Osteoblast (primary cell): ENCODE data around the gene SAA2. TPM values are rescaled to one million over a fixed set of nuclear protein-coding genes. Genes with fewer than 3 reads are reported as not detected.
"Not testable (repeated sequence)": the region's sequence is repeated elsewhere in the genome, so short reads cannot be mapped to it uniquely, and the experiment has no call there.

Source experiments
- DNase-seq: peaks from one replicate; pipeline ENCODE4 v3.0.0; 2011; ENCODE audit warnings: low spot score, mixed read lengths; ENCODE audit not compliant: insufficient read length; ENCODE audit errors: missing footprints
- H2AFZ ChIP-seq: 2 replicates; pipeline ENCODE4 v1.6.0; 2011; ENCODE audit warnings: mild to moderate bottlenecking, low read length
- H3K27ac ChIP-seq: 2 replicates; pipeline ENCODE4 v1.5.1; 2011; ENCODE audit warnings: mild to moderate bottlenecking, low read depth, low read length, moderate library complexity
- H3K27me3 ChIP-seq: 2 replicates; pipeline ENCODE4 v1.6.0; 2012; ENCODE audit warnings: mild to moderate bottlenecking, control low read depth, inconsistent platforms, low read length, moderate library complexity; ENCODE audit not compliant: insufficient read depth
- H3K36me3 ChIP-seq: 2 replicates; pipeline ENCODE4 v1.5.1; 2011; ENCODE audit warnings: mild to moderate bottlenecking, low read length, control low read depth, moderate library complexity; ENCODE audit not compliant: insufficient read depth
- H3K4me1 ChIP-seq: 2 replicates; pipeline ENCODE4 v1.5.1; 2011; ENCODE audit warnings: mild to moderate bottlenecking, low read length, control low read depth, moderate library complexity; ENCODE audit not compliant: insufficient read depth
- H3K4me2 ChIP-seq: 2 replicates; pipeline ENCODE4 v1.6.0; 2011; ENCODE audit warnings: mild to moderate bottlenecking, low read length; ENCODE audit not compliant: insufficient read depth
- H3K4me3 ChIP-seq: fragments of 200-600 bp; sonication (generic); 3 replicates; pipeline ENCODE4 v1.5.1; 2012; ENCODE audit warnings: mild to moderate bottlenecking, low read length, inconsistent platforms; ENCODE audit not compliant: insufficient read depth
- H3K79me2 ChIP-seq: 2 replicates; pipeline ENCODE4 v1.6.0; 2012; ENCODE audit warnings: mild to moderate bottlenecking, low read length, control low read depth, inconsistent platforms; ENCODE audit not compliant: insufficient read depth
- H3K9me3 ChIP-seq: 2 replicates; pipeline ENCODE4 v1.5.1; 2011; ENCODE audit warnings: low read depth, low read length, control low read depth
- H4K20me1 ChIP-seq: 2 replicates; pipeline ENCODE4 v1.6.0; 2012; ENCODE audit warnings: mild to moderate bottlenecking, low read length, control low read depth; ENCODE audit not compliant: insufficient read depth
- CTCF ChIP-seq: IDR thresholded peaks from 2 replicates; pipeline ENCODE4 v1.5.1; 2011; ENCODE audit warnings: mild to moderate bottlenecking, low read depth, low read length, moderate library complexity; ENCODE audit errors: extremely low read depth
- total RNA-seq: library from RNA; depleted of rRNA; stranded (reverse); fragments of >200 nt; gene quantifications from 2 replicates; pipeline ENCODE4 v1.2.3, GENCODE V29; 2012

Gene SAA2
- total RNA-seq, 1 donor = under 0.01 TPM

- Histone ChIP-seq H3K9me3 (no peaks in the 10 kb centered on the region), H3K4me1 (no peaks in the 10 kb centered on the region), H3K79me2 (no peaks in the 10 kb centered on the region), H3K4me2 (no peak overlapping the region), H2AFZ (no peak overlapping the region), H3K27me3 (peaks cover 3% of the 10 kb centered on the region), H3K4me3 (no peak overlapping the region), H3K27ac (no peak overlapping the region), H3K36me3 (no peaks in the 10 kb centered on the region), H4K20me1 (no peaks in the 10 kb centered on the region)
- TF ChIP-seq CTCF = no peak
- no peak for DNase-seq
Measured at GRCh38 chr11:18259259-18259658, 10.8 kb upstream of the SAA2 start.

DNA sequence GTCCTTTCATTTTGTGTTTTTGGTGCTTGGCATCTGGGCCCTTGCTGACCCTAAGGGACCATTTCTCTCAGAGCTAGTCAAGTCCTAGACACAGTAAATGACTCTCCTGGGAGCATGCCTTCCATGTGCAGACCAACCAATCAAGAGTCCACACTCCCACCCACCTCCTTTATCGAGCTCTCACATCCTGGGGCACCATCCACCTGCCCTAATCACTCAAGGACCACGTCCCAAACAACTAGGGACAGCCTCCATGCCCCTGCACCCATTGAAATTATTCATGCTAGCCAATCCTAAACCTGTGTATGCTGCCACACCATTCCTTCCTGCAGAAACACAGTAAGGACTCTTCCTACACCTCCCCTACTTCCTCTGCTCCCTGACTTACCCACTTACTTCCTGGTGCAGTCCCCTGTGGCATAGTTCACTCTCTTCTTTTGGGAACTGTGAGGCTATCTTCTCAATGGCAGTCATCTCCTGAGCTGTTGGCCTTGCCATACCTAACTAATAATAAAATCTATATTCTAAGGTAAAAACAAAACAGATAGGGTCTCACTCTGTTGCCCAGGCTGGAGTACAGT is 6.4 kb upstream of the SAA2 start:
- no peak overlapping the region for H3K4me2 ChIP-seq
- peaks cover 3% of the 10 kb centered on the region for H3K27me3 ChIP-seq
- no peaks in the 10 kb centered on the region for H3K36me3 ChIP-seq
- H3K9me3 ChIP-seq = no peaks in the 10 kb centered on the region
- no peak for DNase-seq
- H3K4me3 ChIP-seq = no peak overlapping the region
- no peak overlapping the region for H2AFZ ChIP-seq
- no peaks in the 10 kb centered on the region for H3K79me2 ChIP-seq
- no peak for TF ChIP-seq CTCF
- H4K20me1 ChIP-seq = no peaks in the 10 kb centered on the region
- H3K4me1 ChIP-seq = no peaks in the 10 kb centered on the region
- no peak overlapping the region for H3K27ac ChIP-seq

DNA sequence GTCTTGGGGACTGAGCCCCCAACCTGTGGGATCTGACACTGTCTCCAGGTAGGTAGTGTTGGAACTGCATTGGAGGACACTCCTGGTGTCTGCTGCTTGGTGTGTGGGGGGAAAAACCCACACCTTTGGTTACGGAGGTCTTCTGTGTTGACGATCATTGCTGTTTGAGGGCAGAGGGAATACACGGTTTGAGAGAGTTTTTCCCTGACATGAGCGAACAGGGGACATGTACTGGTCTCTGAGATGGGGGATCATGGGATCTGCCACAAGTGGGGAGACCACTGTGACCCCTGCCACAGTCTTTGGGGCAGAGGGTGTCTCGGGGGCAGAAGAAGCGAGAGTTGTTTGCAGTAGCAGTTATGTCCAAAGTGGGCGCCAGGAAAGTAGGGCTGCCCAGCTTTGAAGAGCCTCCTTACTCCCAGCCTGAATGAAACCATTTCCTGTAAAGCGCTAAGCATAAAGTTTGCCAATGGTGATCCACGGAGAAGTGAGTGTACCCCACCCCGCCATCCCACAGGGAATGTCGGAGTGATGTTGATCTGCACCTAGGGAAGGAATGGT is 5.4 kb upstream of the SAA2 start:
- no peak for TF ChIP-seq CTCF
- Histone ChIP-seq H3K9me3 (no peaks in the 10 kb centered on the region), H3K36me3 (no peaks in the 10 kb centered on the region), H3K4me1 (no peaks in the 10 kb centered on the region), H4K20me1 (no peaks in the 10 kb centered on the region), H3K4me3 (no peak overlapping the region), H3K79me2 (no peaks in the 10 kb centered on the region), H3K4me2 (no peak overlapping the region), H3K27ac (no peak overlapping the region), H3K27me3 (peaks cover 3% of the 10 kb centered on the region), H2AFZ (no peak overlapping the region)
- no peak for DNase-seq

DNA sequence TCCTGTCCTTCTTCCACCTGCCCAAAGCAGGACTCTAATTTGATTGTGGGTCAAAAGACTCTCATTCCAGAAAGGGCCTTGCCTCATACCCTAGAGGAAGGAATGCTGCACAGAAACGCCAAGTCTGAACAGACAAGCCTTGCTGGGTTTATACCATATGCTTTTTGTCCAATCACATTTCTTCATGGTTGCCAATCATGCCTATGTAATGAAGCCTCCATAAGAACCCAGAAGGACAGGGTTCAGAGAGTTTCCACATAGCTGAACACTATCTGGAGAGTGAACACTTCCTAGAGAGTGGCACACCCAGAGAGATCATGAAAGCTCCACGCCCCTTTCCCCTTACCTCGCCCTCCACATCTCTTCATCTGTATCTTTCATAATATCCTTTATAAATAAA is 4.8 kb upstream of the SAA2 start:
- Histone ChIP-seq H3K79me2 (no peaks in the 10 kb centered on the region), H3K9me3 (no peaks in the 10 kb centered on the region), H3K4me1 (no peaks in the 10 kb centered on the region), H3K4me2 (no peak overlapping the region), H3K36me3 (no peaks in the 10 kb centered on the region), H3K27ac (no peak overlapping the region), H3K4me3 (no peak overlapping the region), H3K27me3 (peaks cover 3% of the 10 kb centered on the region), H2AFZ (no peak overlapping the region), H4K20me1 (no peaks in the 10 kb centered on the region)
- no peak for TF ChIP-seq CTCF
- DNase-seq = no peak

- not testable (repeated sequence) for H3K4me2 ChIP-seq, H3K36me3 ChIP-seq, DNase-seq, H2AFZ ChIP-seq, H4K20me1 ChIP-seq, H3K4me3 ChIP-seq, H3K4me1 ChIP-seq, H3K27me3 ChIP-seq, H3K9me3 ChIP-seq, H3K27ac ChIP-seq, H3K79me2 ChIP-seq
Measured at GRCh38 chr11:18247191-18247581, 1.3 kb downstream of the SAA2 start.

- not testable (repeated sequence) for H3K4me3 ChIP-seq, DNase-seq, H3K4me2 ChIP-seq, H3K36me3 ChIP-seq, H2AFZ ChIP-seq, H3K79me2 ChIP-seq, H3K27me3 ChIP-seq, H3K9me3 ChIP-seq, H3K27ac ChIP-seq, H4K20me1 ChIP-seq, H3K4me1 ChIP-seq
Measured at GRCh38 chr11:18246379-18247190, 1.9 kb downstream of the SAA2 start.
